ENCODE results near the gene PDLIM7.
"Not testable (repeated sequence)": the region's sequence is repeated elsewhere in the genome, so short reads cannot be mapped to it uniquely, and the experiment has no call there.

The PDLIM7 gene, protein sequence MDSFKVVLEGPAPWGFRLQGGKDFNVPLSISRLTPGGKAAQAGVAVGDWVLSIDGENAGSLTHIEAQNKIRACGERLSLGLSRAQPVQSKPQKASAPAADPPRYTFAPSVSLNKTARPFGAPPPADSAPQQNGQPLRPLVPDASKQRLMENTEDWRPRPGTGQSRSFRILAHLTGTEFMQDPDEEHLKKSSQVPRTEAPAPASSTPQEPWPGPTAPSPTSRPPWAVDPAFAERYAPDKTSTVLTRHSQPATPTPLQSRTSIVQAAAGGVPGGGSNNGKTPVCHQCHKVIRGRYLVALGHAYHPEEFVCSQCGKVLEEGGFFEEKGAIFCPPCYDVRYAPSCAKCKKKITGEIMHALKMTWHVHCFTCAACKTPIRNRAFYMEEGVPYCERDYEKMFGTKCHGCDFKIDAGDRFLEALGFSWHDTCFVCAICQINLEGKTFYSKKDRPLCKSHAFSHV

DNA sequence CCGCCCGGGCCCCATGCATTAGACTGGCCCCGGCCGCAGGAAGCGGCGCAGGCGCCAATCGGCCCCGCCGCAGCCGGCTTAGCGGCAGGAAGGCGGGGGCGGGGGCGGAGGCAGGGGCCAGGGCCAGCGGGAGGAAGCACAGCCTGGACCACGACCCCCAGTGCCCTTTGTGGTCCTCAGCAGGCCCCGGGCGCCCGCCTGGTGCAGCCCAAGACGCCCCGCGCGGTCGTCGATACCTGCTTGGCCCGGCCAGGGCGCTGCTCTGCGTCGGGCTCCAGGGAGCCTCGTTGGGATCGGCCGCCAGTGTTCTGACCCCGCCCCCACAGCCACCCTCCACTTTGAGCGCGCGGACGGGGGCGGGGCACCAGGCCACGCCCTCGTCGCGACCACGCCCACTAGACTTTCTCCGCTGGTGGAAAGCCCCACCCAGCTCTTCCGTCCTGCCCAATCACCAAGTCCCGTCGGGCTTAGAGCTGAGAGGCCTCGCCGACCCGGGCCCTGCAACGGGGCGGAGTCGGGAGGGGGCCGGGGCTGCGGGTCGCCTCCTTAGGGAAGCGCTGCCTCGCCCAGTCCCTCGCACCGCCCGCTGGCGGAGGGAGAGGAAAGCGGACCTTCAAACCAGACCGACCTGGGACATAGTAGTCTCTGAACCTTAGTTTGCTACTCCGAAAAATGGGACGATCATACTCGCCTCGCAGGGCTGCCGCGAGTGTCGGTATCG lies at the start of gene PDLIM7:
TSS of gene PDLIM7 (minus strand) at position 313 of the 721 bp plus-strand sequence. CDS start 1,092 bp downstream, outside the sequence.
- DNase-seq (ENCODE audit: low read depth): peak; percentile 88

DNA sequence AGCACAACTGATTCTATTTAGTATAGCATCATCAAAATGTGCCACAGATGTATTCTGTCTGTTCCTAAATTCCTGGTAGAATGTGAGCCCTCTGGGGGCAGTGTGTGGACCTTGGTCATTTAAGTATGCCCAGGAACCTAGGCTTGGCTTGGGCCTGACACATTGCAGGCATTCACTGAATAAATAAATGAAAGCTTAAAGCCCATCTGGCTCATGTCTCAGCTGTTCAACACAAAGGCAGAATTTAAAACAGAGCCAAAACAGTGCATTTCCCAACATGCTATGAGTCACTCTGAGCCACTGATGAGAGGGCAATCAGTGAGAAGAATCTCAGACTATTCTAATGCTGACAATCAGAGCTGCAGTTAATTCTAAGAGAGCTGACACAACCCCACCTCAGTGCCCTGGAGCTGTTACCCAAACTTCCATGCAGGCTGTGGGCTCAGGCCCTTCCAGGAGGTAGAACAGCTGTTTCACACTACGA lies 48.9 kb upstream of the PDLIM7 start:
- DNase-seq (ENCODE audit: low read depth): no peak

DNA sequence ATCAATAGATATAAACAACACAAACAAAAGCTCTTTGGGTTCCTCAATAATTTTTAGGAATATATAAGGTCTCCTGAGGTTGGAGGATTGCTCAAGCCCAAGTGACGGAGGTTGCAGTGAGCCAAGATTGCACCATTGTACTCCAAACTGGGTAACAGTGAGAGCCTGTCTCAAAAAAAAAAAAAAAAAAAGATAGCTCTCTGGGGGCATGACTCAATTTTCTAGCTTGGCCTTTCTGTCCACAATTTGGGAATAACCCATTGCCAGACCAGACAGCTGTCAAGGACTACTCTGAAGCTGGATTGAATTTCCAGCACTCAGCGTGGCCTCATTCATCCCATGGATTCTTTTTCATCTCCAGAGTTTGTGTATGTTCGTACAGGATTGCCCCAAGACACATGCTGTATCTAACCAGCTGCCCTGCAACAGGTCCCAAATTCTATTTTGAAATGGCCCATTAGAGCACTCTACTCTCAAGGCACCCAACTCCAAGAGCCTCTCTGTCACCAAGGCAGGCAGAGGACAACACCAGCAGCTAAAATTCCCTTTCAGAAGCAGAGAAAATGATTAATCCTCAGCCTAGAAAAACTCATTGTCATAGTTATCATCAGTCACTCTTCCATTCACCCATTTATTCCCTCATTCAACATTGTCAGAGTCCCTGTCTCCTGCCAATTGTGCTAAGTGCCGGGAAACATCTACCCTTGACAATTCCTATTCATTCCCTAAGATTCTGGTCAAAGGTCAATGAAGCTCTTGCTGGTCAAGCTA lies 48.3 kb upstream of the PDLIM7 start:
- DNase-seq (ENCODE audit: low read depth): no peak

DNA sequence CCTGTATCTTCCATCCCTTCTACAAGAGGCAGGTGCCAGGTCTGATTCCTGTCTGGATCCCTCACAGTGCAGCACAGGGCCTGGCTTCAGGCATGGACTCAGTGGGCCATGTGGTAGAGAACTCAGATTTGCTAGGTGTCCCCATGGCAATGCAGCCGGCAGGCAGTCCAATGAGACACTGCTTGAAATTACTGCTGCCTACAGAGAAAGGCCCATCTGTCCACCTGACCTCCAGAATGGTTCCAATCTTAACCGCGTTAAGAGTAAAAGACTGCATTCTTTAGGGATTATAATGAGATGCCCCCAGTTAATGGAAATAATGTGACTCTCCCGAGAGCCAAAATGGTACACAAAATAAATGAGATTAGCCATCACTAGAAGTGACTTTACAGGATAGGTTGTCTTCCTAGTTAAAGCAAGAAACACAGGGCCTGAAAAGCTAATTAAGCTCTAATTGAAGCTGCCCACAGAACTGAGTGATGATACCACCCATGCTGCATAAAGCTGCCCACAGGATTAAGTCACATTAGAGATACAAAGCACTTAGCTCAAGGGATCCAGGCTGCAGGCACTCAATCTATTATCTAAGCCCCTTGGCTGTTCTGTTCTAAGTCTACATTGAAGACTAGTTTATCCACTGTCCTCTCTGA lies 45.5 kb upstream of the PDLIM7 start:
- DNase-seq (ENCODE audit: low read depth): no peak

DNA sequence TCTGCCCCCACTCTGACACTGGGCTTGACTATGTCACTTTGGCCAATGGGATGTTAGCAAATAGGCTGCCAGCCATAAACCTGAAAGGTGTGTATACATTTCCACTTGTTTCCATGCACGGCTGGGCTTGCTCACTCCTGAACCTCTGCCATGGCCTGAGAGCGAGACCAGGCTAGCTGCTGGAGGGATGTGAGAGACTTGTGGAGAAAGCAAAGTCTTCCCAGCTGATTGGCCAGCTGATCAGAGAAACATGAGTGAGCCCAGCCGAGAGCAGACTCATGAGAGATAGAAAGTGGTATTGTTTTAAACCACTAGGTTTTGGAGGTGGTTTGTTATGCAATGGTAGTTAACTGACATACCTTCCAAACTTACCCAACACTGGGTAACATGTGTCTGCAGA lies 43.0 kb upstream of the PDLIM7 start:
- no peak for DNase-seq (ENCODE audit: low read depth)

DNA sequence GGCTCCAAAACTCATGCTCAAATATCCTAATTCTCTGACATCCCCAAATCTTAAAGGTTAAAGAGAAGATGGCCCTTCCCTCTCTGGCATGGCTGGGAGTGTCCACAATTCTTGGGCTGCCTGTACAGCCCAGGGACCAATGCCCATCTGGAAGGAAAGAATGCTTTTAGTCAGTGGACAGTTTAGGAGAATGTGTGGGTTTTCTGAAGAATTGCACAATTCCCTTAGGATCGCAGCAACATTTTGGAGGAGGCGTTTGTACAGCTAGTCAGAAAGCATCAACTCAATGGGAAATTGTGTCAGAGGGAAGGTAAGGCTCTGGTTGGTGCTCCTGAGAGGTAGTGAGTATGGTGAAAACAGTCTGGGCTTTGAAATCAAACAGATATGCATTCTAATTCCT lies 42.0 kb upstream of the PDLIM7 start:
- DNase-seq (ENCODE audit: low read depth): no peak

DNA sequence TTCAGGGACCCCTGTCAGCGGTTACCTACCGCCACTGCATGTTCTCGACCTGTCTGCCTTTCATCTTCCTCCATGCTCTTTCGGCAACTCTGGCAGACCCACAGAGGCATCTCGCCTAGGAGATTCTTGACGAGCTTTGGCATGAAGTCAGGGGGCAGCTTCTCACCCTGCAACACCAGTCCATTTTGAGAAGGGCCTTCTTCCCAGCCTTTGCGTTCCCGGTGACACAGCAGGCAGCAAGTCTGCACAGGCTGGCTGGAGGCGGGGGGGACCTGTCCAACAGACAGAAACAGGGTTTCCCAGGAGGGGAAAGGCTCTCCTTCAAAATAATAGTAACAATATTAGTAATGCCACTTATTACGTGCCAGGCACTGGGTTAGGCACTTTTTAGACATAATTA lies 41.5 kb upstream of the PDLIM7 start:
- no peak for DNase-seq (ENCODE audit: low read depth)

DNA sequence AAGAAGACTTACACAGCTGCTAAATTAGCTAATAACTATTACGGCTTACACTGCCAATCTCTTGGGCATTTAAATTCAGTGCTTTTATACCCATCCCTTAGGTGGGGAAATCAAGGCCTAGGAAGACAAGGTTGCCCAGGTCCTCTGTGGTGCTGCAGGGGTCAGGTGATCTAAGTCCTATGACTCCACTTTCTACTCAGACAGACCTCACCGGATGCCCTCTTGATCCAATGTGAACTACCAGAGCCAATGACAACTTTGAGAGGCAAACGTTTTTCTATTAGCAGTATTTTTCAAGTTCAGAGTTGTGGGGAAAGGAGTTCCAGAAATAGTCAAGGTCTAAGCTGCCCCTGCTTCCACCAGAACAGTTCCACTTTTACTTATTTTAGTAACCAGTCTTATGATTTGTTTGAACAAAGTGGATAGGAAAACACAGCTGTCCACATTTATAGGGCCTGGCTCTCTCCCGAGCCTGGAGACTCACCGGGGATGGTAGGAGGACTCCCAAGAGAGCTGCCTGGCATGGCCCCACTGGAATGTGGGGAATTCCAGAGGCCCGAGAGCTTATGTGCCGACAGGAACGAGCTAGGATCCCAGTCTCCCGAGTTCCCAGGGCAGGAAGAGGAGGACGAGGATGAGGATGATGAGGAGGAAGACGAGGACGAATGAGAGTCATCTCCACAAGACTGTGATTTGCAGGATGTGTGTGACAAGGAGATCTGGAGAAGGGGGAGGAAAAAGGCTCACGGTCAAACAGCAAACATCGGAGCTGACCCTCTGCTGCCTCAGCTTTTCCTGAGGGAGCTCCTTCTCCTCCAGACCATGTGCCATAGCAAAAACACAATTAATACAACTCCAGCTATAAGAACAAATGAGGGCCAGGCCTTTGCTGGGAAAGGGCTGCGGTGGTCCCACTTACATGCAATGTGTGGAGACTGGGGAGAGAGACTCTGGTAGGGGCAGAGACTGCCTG lies 40.3 kb upstream of the PDLIM7 start:
- no peak for DNase-seq (ENCODE audit: low read depth)

DNA sequence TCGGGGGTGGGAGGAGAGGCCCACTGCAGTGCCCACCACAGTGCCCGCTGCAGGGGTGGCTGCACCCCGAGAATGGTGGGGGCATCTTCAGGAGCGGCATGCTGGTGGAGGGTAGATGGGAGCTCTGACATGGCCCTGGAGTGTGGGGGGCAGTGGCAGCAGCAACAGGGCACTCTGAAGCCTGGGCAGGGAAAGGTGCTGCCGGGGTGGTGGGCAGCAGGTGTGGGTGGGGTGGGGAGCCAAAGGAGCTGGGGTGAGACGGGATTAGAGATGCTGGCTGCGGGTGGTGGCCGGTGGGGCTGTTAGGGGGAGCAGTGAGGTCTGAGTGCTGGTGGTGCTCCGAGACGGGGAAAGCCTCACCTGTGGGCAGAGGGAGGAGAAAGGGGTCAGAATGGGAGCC lies 39.0 kb upstream of the PDLIM7 start:
- no peak for DNase-seq (ENCODE audit: low read depth)

DNA sequence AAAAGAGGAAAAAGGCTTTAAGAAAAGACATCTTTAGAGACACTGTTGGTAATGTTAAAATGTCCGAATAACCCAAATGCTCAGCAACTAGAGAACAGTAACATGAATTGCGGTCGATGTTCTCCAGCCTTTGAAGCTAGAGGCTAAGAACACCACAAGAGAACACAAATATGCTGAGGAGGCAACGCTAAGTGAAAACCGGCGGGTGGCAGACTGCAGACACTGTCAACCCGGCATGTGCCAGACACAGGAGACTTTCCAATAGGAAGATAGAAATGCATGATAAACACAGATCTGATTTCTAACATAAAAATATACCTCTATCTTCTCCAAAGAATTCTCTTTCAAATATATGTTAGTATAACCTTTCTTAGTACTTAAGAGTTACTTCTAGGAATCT lies 37.7 kb upstream of the PDLIM7 start:
- no peak for DNase-seq (ENCODE audit: low read depth)

DNA sequence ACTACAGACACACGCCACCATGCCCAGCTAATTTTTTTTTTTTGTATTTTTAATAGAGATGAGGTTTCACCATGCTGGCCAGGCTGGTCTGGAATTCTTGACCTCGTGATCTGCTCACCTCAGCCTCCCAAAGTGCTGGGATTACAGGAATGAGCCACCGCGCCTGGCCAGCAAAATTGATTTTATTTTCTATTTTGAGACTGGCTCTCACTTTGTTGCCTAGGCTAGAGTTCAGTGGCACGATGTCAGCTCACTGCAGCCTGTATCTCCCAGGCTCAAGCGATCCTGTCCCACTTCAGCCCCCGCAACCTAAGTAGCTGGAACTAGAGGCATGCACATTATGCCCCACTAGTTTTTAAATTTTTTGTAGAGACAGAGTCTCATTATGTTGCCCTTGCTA lies 37.0 kb upstream of the PDLIM7 start:
- DNase-seq (ENCODE audit: low read depth): not testable (repeated sequence)

DNA sequence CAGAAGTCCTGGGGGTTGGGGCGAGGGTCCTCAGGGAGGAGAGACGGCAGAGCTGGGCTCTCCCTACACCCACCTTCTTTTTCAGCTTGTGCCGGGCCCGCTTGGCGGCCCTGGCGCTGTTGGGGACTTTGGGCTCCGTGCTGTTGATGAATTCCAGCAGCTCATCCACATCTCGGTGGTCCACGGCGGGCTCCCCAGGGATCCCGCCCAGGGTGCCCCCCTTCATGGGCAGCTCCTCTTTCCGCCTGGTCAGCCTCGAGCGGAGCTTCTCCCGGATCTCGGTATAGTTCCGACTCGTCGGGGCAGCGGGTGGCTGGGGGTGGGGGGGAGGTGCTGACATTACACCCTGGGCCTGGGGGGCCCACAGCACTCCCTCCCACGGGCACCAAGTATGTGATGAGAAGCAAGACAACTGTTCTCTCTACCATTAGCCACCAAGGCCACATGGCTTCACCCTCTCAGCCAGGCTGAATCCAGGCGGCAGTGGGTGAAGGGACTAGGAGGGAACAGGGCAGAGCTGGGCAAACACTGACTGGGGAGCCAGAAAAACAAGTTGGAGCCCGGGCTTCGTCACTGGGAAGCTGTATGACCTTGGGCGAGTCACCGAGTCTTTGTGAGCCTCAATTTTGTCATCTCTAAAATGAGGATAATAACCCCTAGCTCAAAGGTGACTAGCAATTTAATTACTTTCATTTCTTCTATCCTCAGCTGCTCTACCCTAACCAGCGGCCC lies 34.0 kb upstream of the PDLIM7 start:
- no peak for DNase-seq (ENCODE audit: low read depth)

DNA sequence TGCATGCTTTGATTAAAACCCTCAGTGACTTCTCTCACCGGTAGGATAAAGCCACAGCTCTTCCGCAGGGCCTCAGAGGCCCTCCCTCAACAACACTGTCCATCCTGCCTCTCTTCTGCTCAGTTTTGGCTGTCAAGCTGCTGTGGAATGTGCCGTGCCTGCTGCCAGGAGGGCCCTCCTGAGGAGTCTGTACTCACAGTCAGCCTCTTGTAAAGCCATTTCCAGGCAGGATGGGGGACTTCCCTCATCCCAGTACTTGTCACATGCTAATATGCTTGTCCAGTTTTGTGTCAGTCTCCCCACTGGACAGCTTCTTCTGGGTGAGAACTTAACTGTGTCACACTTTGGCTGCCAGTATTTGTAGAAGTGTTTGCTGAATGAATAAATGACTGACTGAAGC lies 33.2 kb upstream of the PDLIM7 start:
- no peak for DNase-seq (ENCODE audit: low read depth)

DNA sequence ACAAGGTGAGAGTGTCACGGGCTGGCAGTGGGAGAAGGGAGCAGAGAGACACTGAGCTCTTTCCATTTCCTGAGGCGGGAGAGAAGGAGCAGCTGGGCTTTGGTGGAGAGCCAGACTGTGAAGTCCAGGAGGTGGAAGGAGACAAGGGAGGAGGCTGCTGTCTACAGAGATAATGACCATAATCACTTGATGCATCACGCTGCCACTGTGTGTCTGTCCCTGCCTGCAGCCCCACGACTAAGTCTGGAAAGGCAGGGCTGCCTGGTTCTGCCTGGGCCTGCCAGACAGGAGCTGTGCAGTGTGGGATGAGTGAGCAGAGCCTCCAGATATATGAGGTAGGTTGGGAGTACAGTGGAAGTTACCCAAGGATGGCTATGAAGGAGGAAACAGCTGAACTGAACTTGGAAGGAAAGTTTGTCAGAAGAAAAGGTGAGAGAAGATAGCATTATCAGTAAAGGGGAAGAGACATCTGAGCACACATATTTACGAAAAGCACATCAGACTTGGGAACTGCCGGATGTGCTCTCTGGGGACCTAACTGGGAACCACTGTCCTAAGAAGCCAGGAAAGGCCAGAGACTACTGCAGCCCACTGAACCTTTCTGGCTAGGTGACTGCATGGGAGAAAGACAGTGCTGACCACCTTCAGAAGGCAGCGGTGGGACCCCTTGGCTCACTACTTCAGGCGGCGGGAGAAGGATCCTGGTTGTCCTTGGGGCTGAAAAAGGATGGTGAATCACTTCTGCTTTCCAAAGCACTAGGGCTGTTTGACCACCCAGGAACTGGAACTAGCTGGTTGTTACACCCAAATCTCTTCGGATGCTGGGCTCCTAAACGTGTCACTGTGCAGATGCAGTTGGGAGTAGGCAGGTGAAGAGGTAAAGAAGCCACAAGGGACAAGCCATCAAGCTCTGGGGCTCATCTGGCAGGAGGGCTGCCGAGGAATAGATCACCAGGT lies 32.1 kb upstream of the PDLIM7 start:
- no peak for DNase-seq (ENCODE audit: low read depth)

DNA sequence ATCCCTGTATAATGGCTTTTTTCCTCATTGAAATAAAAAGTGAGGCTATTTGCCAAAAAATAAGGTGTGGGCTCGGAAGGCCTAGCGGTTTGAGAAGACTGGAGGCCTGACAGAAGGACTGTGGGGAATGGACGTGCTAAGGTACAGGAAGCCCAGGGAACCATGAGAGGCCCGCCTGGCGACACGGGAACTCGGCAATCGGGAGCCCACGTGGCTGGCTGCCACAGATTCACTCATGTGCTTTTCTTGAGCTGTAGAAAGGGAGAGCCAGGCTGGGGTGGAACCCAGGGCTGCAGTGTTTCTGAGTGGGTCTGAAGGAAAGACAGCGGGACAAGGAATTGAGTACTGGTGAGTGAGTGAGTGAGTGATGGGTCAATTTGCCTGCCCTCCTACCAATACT lies 31.2 kb upstream of the PDLIM7 start:
- no peak for DNase-seq (ENCODE audit: low read depth)

DNA sequence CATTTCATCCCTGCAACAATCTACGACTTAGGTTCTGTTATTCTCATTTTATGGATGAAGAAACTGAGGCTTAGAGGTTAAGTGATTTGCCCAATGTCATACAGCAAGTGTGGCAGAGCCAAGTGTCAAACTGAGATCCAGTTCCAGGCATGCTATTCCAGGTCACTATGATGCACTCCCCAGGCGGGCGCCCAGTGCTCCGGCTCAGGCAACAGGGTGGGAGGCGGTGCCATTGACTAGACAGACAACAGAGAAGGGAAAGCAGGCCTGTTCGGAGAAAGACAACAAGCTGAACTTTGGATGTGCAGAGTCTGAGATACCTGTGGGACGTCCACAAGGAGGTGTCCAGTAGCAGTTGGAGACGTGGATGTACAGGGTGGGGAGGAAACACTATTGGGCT lies 30.2 kb upstream of the PDLIM7 start:
- DNase-seq (ENCODE audit: low read depth): no peak

DNA sequence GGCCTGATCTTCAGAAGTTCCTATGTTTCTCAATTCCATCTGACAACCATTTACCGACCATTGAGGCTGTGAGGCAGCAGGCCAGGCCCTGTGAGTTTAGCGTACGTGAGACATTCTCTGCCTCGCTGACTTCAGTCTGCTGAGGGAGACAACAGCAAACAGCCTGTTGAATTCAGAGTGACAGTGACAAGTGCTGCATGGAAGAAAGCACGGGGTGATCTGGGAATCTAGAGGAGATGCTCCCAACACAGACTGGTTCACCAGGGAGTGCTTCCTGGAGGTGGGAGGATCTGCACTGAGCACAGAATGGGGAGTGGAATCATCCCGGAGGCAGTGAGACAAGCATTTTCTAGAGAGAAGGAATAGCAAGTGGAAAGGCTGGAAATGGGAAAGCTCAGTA lies 29.4 kb upstream of the PDLIM7 start:
- DNase-seq (ENCODE audit: low read depth): no peak

DNA sequence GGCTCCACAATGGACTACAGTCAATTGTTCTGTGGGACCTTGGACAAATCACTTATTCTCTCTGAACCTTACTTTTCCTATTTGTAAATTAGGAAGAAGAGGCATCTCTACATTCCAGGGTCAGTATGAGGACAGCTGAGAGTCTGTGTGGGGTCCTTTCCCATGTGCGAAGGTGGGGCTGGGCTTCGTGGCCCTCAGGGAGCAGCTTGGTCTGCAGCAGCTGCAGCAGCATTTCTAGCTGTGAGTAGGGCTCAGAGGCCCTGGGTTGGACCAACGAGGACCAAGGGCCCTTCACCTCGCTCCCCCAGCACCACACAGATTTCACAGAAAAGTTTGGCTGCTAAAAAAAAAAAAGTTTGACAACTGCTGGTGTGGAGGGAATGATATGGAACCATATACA lies 28.8 kb upstream of the PDLIM7 start:
- DNase-seq (ENCODE audit: low read depth): no peak

Data from stimulated activated CD4-positive, alpha-beta T cell treated with anti-CD3 and anti-CD28 coated beads, Interleukin-2, amount 100 ng/mL, for 4 hours (primary cell).